ENCODE results near the gene MYL6. TPM values are rescaled to one million over a fixed set of nuclear protein-coding genes. Genes with fewer than 3 reads are reported as not detected.

MYL6 gene
- total RNA-seq, 1 experiment from 2014 or later: 932 TPM

DNA sequence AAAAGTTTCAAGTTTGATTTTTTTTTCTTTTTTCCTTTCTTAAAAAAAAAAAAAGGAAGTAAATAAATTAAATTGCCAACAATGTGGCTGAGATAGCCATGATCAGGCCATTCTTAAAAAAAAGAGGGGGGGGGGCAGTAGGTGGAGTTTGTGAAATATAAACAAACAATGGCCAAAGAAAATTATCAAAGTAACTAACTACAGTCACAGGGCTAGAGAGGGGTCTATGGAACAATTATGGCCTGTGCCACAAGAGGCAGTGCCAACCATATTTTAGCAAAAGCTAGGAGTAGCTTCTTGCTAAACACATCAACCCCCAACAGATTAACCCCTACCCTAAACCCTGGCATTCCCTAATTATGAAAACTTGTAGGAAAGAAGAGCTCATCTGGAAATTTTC is 47.3 kb downstream of the MYL6 start:
- POLR2A ChIA-PET: interaction anchor here (1.1 to 1.5 kb wide), 2 partner anchors 16 to 87 kb away, joined by 3 to 13 read pairs; partner anchors contain the start of genes RNF41 and ZC3H10
- peaks cover 48% of the 10 kb centered on the region for H3K36me3 Mint-ChIP-seq
- no peak for ATAC-seq

DNA sequence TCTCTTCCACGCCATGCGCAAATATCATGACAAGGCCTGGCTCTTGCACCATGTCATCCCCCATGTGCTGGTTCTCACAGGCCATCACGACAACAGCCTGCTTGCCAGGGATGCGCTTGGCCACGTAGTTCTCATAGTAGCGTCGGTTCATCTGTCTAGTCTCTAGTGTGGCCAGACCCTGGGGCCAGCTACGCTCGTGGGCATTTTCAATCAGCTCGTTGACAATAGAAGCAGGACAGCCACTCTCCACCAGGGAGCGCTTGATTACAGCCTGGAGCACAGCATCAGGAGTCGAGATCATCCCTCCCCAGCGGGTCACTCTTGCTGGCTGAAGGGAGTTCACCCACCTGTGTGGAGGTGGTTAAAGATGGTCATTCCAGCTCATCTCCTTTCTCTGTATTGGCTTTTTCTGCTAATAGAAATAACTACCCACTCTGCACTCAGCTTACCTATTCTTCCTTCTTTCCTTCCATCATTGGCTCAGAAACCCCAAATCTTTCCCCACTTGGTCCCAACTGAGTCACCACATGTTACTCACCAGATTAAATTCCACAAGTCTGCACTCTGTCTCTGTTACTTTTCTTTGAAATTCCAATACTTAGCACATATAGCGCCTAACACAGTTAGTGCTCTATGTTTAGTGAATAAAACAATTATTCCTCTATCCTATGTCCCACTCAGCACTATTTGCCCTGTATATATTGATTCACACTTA is 48.5 kb downstream of the MYL6 start:
- DNase-seq (ENCODE audit: low spot score): peak; percentile 83
- no peaks in the 10 kb centered on the region for H3K4me1 Mint-ChIP-seq
- peaks cover 58% of the 10 kb centered on the region for H3K36me3 Mint-ChIP-seq
- ATAC-seq: peak; percentile 96
- H3K27me3 Mint-ChIP-seq (ENCODE audit: low read depth): no peaks in the 10 kb centered on the region
- ChIA-PET CTCF (interaction anchor here (0.5 to 6.2 kb wide), 36 partner anchors 10 to 285 kb away, joined by 3 to 102 read pairs (median 6); partner anchors contain the start of genes ANKRD52, COQ10A, ESYT1 and IL23A), POLR2A (interaction anchor here (0.6 to 1.5 kb wide), 4 partner anchors 15 to 88 kb away, joined by 3 to 13 read pairs (median 3); partner anchors contain the start of genes RNF41, SMARCC2 and ZC3H10)
- no peak overlapping the region for H3K4me3 Mint-ChIP-seq
- H3K27ac Mint-ChIP-seq: peak overlapping the region; percentile 90
- no peaks in the 10 kb centered on the region for H3K9me3 Mint-ChIP-seq
- TF ChIP-seq FOXP4 (CRISPR knock-in tag; IDR thresholded peaks at IDR 0.05) (no peak), ZNF219 (CRISPR knock-in tag; IDR thresholded peaks at IDR 0.05; ENCODE audit: borderline replicate concordance) (no peak), NR1H2 (CRISPR knock-in tag; IDR thresholded peaks at IDR 0.05) (no peak), ZNF423 (CRISPR knock-in tag; IDR thresholded peaks at IDR 0.05) (no peak), ZNF416 (CRISPR knock-in tag; IDR thresholded peaks at IDR 0.05) (no peak), NFE2L1 (CRISPR knock-in tag; IDR thresholded peaks at IDR 0.05) (no peak), ZMAT4 (CRISPR knock-in tag; IDR thresholded peaks at IDR 0.05) (no peak), ZNF281 (CRISPR knock-in tag; IDR thresholded peaks at IDR 0.05) (no peak), FOXK1 (CRISPR knock-in tag; IDR thresholded peaks at IDR 0.05) (peak; percentile 32; the same call in 1 of the 2 replicates), FOXJ3 (CRISPR knock-in tag; IDR thresholded peaks at IDR 0.05; ENCODE audit: borderline replicate concordance) (no peak), ZBTB21 (CRISPR knock-in tag; IDR thresholded peaks at IDR 0.05; ENCODE audit: borderline replicate concordance) (no peak), ZNF232 (CRISPR knock-in tag; IDR thresholded peaks at IDR 0.05) (no peak), RELA (CRISPR knock-in tag; IDR thresholded peaks at IDR 0.05; ENCODE audit: borderline replicate concordance) (no peak), TEAD1 (CRISPR knock-in tag; IDR thresholded peaks at IDR 0.05) (no peak), FOXP1 (CRISPR knock-in tag; IDR thresholded peaks at IDR 0.05; ENCODE audit: borderline replicate concordance) (0 out of 2 replicates have a peak, but pooled peaks have one; percentile 43), MLX (CRISPR knock-in tag; IDR thresholded peaks at IDR 0.05) (no peak)
- TF ChIP-seq, protein P1, sequence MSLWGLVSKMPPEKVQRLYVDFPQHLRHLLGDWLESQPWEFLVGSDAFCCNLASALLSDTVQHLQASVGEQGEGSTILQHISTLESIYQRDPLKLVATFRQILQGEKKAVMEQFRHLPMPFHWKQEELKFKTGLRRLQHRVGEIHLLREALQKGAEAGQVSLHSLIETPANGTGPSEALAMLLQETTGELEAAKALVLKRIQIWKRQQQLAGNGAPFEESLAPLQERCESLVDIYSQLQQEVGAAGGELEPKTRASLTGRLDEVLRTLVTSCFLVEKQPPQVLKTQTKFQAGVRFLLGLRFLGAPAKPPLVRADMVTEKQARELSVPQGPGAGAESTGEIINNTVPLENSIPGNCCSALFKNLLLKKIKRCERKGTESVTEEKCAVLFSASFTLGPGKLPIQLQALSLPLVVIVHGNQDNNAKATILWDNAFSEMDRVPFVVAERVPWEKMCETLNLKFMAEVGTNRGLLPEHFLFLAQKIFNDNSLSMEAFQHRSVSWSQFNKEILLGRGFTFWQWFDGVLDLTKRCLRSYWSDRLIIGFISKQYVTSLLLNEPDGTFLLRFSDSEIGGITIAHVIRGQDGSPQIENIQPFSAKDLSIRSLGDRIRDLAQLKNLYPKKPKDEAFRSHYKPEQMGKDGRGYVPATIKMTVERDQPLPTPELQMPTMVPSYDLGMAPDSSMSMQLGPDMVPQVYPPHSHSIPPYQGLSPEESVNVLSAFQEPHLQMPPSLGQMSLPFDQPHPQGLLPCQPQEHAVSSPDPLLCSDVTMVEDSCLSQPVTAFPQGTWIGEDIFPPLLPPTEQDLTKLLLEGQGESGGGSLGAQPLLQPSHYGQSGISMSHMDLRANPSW (CRISPR knock-in tag; conservative IDR thresholded peaks at IDR 0.05; ENCODE audit: low read depth): no peak
- TF ChIP-seq, protein P2, sequence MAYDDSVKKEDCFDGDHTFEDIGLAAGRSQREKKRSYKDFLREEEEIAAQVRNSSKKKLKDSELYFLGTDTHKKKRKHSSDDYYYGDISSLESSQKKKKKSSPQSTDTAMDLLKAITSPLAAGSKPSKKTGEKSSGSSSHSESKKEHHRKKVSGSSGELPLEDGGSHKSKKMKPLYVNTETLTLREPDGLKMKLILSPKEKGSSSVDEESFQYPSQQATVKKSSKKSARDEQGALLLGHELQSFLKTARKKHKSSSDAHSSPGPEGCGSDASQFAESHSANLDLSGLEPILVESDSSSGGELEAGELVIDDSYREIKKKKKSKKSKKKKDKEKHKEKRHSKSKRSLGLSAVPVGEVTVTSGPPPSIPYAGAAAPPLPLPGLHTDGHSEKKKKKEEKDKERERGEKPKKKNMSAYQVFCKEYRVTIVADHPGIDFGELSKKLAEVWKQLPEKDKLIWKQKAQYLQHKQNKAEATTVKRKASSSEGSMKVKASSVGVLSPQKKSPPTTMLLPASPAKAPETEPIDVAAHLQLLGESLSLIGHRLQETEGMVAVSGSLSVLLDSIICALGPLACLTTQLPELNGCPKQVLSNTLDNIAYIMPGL (CRISPR knock-in tag; IDR thresholded peaks at IDR 0.05): no peak
- TF ChIP-seq, protein P3, sequence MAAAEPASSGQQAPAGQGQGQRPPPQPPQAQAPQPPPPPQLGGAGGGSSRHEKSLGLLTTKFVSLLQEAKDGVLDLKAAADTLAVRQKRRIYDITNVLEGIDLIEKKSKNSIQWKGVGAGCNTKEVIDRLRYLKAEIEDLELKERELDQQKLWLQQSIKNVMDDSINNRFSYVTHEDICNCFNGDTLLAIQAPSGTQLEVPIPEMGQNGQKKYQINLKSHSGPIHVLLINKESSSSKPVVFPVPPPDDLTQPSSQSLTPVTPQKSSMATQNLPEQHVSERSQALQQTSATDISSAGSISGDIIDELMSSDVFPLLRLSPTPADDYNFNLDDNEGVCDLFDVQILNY (CRISPR knock-in tag; IDR thresholded peaks at IDR 0.05): no peak

More for the DNA sequence above, 47.3 kb downstream of the MYL6 start:
- H3K4me3 Mint-ChIP-seq: no peak overlapping the region
- no peak for TF ChIP-seq IRF2 (CRISPR knock-in tag; IDR thresholded peaks at IDR 0.05; ENCODE audit: borderline replicate concordance, low read depth)
- TF ChIP-seq NR1H2 (CRISPR knock-in tag; IDR thresholded peaks at IDR 0.05): no peak
- TF ChIP-seq GABPB1 (CRISPR knock-in tag; IDR thresholded peaks at IDR 0.05): no peak
- TF ChIP-seq NFE2L1 (CRISPR knock-in tag; IDR thresholded peaks at IDR 0.05): no peak
- no peak for TF ChIP-seq ZNF121 (CRISPR knock-in tag; IDR thresholded peaks at IDR 0.05)
- no peak for TF ChIP-seq ZNF416 (CRISPR knock-in tag; IDR thresholded peaks at IDR 0.05)
- no peak for TF ChIP-seq CREB1 (CRISPR knock-in tag; IDR thresholded peaks at IDR 0.05)
- H3K27me3 Mint-ChIP-seq (ENCODE audit: low read depth): no peaks in the 10 kb centered on the region
- no peak overlapping the region for H3K27ac Mint-ChIP-seq
- CTCF ChIA-PET: interaction anchor here (1.4 to 6.2 kb wide), 9 partner anchors 9 to 244 kb away, joined by 3 to 102 read pairs (median 7); partner anchors contain the start of genes RNF41, SMARCC2, TIMELESS and ZC3H10
- no peaks in the 10 kb centered on the region for H3K4me1 Mint-ChIP-seq
- H3K9me3 Mint-ChIP-seq: no peaks in the 10 kb centered on the region
- DNase-seq (ENCODE audit: low spot score): no peak
